IMR-90 (cell line): Measurements from ENCODE around the gene IL11RA. TPM values are rescaled to one million over a fixed set of nuclear protein-coding genes. Genes with fewer than 3 reads are reported as not detected.

Source experiments
- ATAC-seq: fragments of 200-7000 bp; cut with Tn5 transposase; 2 replicates; pipeline ENCODE4 v1.9.1; 2020; ENCODE audit warnings: low read depth, mild to moderate bottlenecking, moderate library complexity
- Bru-seq: library from RNA; stranded (reverse); fragments of 400-500 nt; gene quantifications from one replicate; lab custom pipeline; 2021; lab: Mats Ljungman, UMichigan
- BruChase-seq, 2 experiments: library from RNA; stranded (reverse); fragments of 400-500 nt; gene quantifications; one replicate each; lab custom pipeline; 2021; lab: Mats Ljungman, UMichigan
- BruUV-seq: library from RNA; stranded (reverse); fragments of 400-500 nt; replicated peaks from 2 replicates; lab custom pipeline; 2021; lab: Mats Ljungman, UMichigan
- CTCF ChIA-PET: fragments of 300-600 bp; formaldehyde crosslinking; extraction: SDS; loops from one replicate; lab custom pipeline; 2021; ENCODE audit warnings: antibody characterized with exemption; lab: Yijun Ruan, JAX
- POLR2A ChIA-PET: fragments of 300-600 bp; sonication (Branson Sonifier 250); formaldehyde crosslinking; loops from one replicate; lab custom pipeline; 2022; ENCODE audit warnings: antibody characterized with exemption; ENCODE audit not compliant: unreplicated experiment; lab: Charles Lee
- DNase-seq: peaks from one replicate; pipeline ENCODE4 v3.0.0; 2013
- H2AFZ ChIP-seq: replicated peaks from 2 replicates; pipeline ENCODE3; 2013; ENCODE audit warnings: low read length, mild to moderate bottlenecking; ENCODE audit not compliant: poor library complexity
- H2AK5ac ChIP-seq: 2 replicates; pipeline ENCODE4 v1.6.1; 2013; ENCODE audit warnings: low read depth, low read length, inconsistent platforms
- H2AK9ac ChIP-seq: replicated peaks from 2 replicates; pipeline ENCODE3; 2013; ENCODE audit warnings: mild to moderate bottlenecking, low read depth, low read length, moderate library complexity; ENCODE audit not compliant: poor library complexity
- H2BK120ac ChIP-seq: 2 replicates; pipeline ENCODE4 v1.6.1; 2013; ENCODE audit warnings: low read depth, low read length, inconsistent platforms
- H2BK15ac ChIP-seq: 3 replicates; pipeline ENCODE4 v1.6.1; 2013; ENCODE audit warnings: low read depth, low read length, inconsistent platforms
- H2BK20ac ChIP-seq: 2 replicates; pipeline ENCODE4 v1.6.1; 2013; ENCODE audit warnings: low read depth, mild to moderate bottlenecking, inconsistent platforms, low read length, moderate library complexity
- H2BK5ac ChIP-seq: 2 replicates; pipeline ENCODE4 v1.6.1; 2013; ENCODE audit warnings: mild to moderate bottlenecking, low read depth, low read length, inconsistent platforms; ENCODE audit not compliant: poor library complexity, severe bottlenecking
- H3K14ac ChIP-seq: replicated peaks from 2 replicates; pipeline ENCODE4 v1.6.1; 2013; ENCODE audit warnings: low read depth, low read length, inconsistent platforms
- H3K18ac ChIP-seq: 2 replicates; pipeline ENCODE4 v1.6.1; 2013; ENCODE audit warnings: low read depth, low read length, control low read depth
- H3K23ac ChIP-seq: 2 replicates; pipeline ENCODE4 v1.6.1; 2013; ENCODE audit warnings: low read depth, low read length, inconsistent platforms
- H3K27ac ChIP-seq: 2 replicates; pipeline ENCODE4 v1.5.1; 2013; ENCODE audit warnings: mild to moderate bottlenecking, control low read depth, low read length; ENCODE audit not compliant: insufficient read depth
- H3K27me3 ChIP-seq: 2 replicates; pipeline ENCODE4 v1.6.1; 2013; ENCODE audit warnings: low read length; ENCODE audit not compliant: control insufficient read depth, insufficient read depth
- H3K36me3 ChIP-seq: 2 replicates; pipeline ENCODE4 v1.6.1; 2013; ENCODE audit warnings: low read length, mixed read lengths; ENCODE audit not compliant: control insufficient read depth, insufficient read depth
- H3K4ac ChIP-seq: 2 replicates; pipeline ENCODE4 v1.6.1; 2013; ENCODE audit warnings: low read depth, low read length, inconsistent platforms
- H3K4me1 ChIP-seq: 2 replicates; pipeline ENCODE4 v1.6.1; 2013; ENCODE audit warnings: low read length, mixed read lengths; ENCODE audit not compliant: control insufficient read depth, insufficient read depth
- H3K4me2 ChIP-seq: 2 replicates; pipeline ENCODE4 v1.6.1; 2013; ENCODE audit warnings: low read depth, mild to moderate bottlenecking, control low read depth, low read length, moderate library complexity
- H3K4me3 ChIP-seq: 2 replicates; pipeline ENCODE4 v1.5.1; 2013; ENCODE audit warnings: low read depth, mild to moderate bottlenecking, control low read depth, low read length, moderate library complexity; ENCODE audit not compliant: insufficient read depth
- H3K56ac ChIP-seq: 2 replicates; pipeline ENCODE4 v1.6.1; 2013; ENCODE audit warnings: low read length, inconsistent platforms; ENCODE audit not compliant: insufficient read depth; ENCODE audit errors: extremely low read depth
- H3K79me1 ChIP-seq, 2 experiments: 2 replicates each; pipeline ENCODE4 v1.6.1; 2013; ENCODE audit warnings: low read length in 2 of 2, inconsistent platforms in 1 of 2, low read depth in 1 of 2
- H3K9ac ChIP-seq: 2 replicates; pipeline ENCODE4 v1.6.1; 2013; ENCODE audit warnings: low read depth, low read length, control low read depth
- H3K9me1 ChIP-seq: 2 replicates; pipeline ENCODE4 v1.6.1; 2013; ENCODE audit warnings: low read length, inconsistent platforms; ENCODE audit not compliant: insufficient read depth
- H3K9me3 ChIP-seq: 2 replicates; pipeline ENCODE4 v1.6.1; 2013; ENCODE audit warnings: low read length; ENCODE audit not compliant: control insufficient read depth, insufficient read depth
- H4K20me1 ChIP-seq: 2 replicates; pipeline ENCODE4 v1.6.1; 2013; ENCODE audit warnings: low read length, inconsistent platforms; ENCODE audit not compliant: insufficient read depth
- H4K5ac ChIP-seq: 2 replicates; pipeline ENCODE4 v1.6.1; 2013; ENCODE audit warnings: mild to moderate bottlenecking, low read depth, low read length, control low read depth
- H4K8ac ChIP-seq, 2 experiments: 2 replicates each; pipeline ENCODE4 v1.6.1; 2013; ENCODE audit warnings: low read depth in 2 of 2, low read length in 2 of 2, control low read depth in 1 of 2, inconsistent platforms in 1 of 2
- H4K91ac ChIP-seq: 2 replicates; pipeline ENCODE4 v1.6.1; 2013; ENCODE audit warnings: low read depth, low read length, inconsistent platforms; ENCODE audit not compliant: insufficient read depth
- BHLHE40 ChIP-seq: fragments of 150-350 bp; IDR thresholded peaks from 2 replicates; pipeline ENCODE4 v1.6.1; 2016; ENCODE audit warnings: mild to moderate bottlenecking, low read depth, low read length
- CHD1 ChIP-seq: IDR thresholded peaks from 2 replicates; pipeline ENCODE4 v1.6.1; 2012; ENCODE audit warnings: low read depth, low read length, improper control_type of control experiment
- ELK1 ChIP-seq: fragments of 150-350 bp; IDR thresholded peaks from 2 replicates; pipeline ENCODE4 v1.6.1; 2016; ENCODE audit warnings: low read depth, mild to moderate bottlenecking, low read length, moderate library complexity, borderline replicate concordance
- MAZ ChIP-seq: IDR thresholded peaks from 2 replicates; pipeline ENCODE4 v1.6.1; 2012; ENCODE audit warnings: low read depth, mild to moderate bottlenecking, low read length, improper control_type of control experiment, moderate library complexity, borderline replicate concordance
- RAD21 ChIP-seq: IDR thresholded peaks from 2 replicates; pipeline ENCODE4 v1.6.1; 2012; ENCODE audit warnings: low read length, improper control_type of control experiment
- RFX5 ChIP-seq: IDR thresholded peaks from 2 replicates; pipeline ENCODE4 v1.8.0; 2012; ENCODE audit warnings: low read depth, mild to moderate bottlenecking, low read length, moderate library complexity
- WGBS, 2 experiments: methylation state at CpG; one replicate each; pipeline versions ENCODE4 v1.1.5 to v1.1.7; 2013; ENCODE audit warnings: missing lambda C conversion rate in 2 of 2; ENCODE audit not compliant: insufficient read length in 1 of 2; ENCODE audit errors: extremely low coverage in 2 of 2; 5-methylcytosine and 5-hydroxymethylcytosine counted together
- dilution Hi-C: fragments of 300-500 bp; cut with HindIII; formaldehyde crosslinking; loops from one replicate; pipeline ENCODE4 v1.14.3; 2018; ENCODE audit warnings: low sequenced_read_pairs; ENCODE audit not compliant: unreplicated experiment
- in situ Hi-C: fragments of 300-500 bp; cut with MboI; formaldehyde crosslinking; loops from 3 replicates; pipeline ENCODE4 v1.14.3; 2019; ENCODE audit warnings: low sequenced_read_pairs, inconsistent platforms, mixed read lengths
- intact Hi-C: fragments of 100-400 bp; cut with micrococcal nuclease; formaldehyde crosslinking; loops from 2 replicates; pipeline ENCODE4 v1.10.0; 2022
- long read RNA-seq: library from polyadenylated mRNA; unstranded; transcript quantifications from one replicate; pipeline ENCODE4 v2.0.0, GENCODE V29; 2021; ENCODE audit not compliant: unreplicated experiment
- polyA plus RNA-seq, 3 experiments: library from polyadenylated mRNA; depleted of rRNA; stranded (reverse); fragments of >200 nt; gene quantifications; 2 replicates each; pipeline ENCODE4 v1.2.3, GENCODE V29; 2012; ENCODE audit warnings: low replicate concordance in 1 of 3
- total RNA-seq: library from RNA; depleted of rRNA; stranded (reverse); fragments of >200 nt; gene quantifications from 2 replicates; pipeline ENCODE4 v1.2.3, GENCODE V29; 2012; rRNA removed

Gene IL11RA
- 6.9 and 8.2 TPM in 2 replicates for total RNA-seq
- 15.9 and 19.2 TPM in 2 replicates for polyA plus RNA-seq (2012; rRNA removed)
- 15.4 and 16.4 TPM in 2 replicates for polyA plus RNA-seq (2012; cell fraction: cytosol; rRNA removed)
- polyA plus RNA-seq (2012; cell fraction: nucleus; rRNA removed; ENCODE audit: low replicate concordance), result 81.4 and 161 TPM in 2 replicates
- Bru-seq, nascent RNA, result percentile 53 among the genes with signal in this experiment
- BruChase-seq, experiment 1, labeled RNA remaining after a 6-hour chase, result percentile 73 among the genes with signal in this experiment
- BruChase-seq, experiment 2, labeled RNA remaining after a 2-hour chase, result percentile 70 among the genes with signal in this experiment
- long read RNA-seq, transcript IL11RA-202 (13 exons, 1,700 nt), result major isoform, 14 of 29 reads
- long read RNA-seq, partial matches to known transcripts, result 8 of 29 reads
- long read RNA-seq, other reads (novel, unspliced or antisense), result 7 of 29 reads

GRCh38 chr9:34651876-34652601, at the start of gene IL11RA:
Gene IL11RA (plus strand): TSS chr9:34652185. CDS start chr9:34655218, 3,033 bp downstream.
- Histone ChIP-seq H4K20me1 (no peaks in the 10 kb centered on the region), H3K79me1 (peaks cover 15 to 48% of the 10 kb centered on the region in 2 experiments), H3K14ac (peak within 1 kb of the TSS; percentile 91), H3K9me1 (peaks cover 35% of the 10 kb centered on the region), H3K9me3 (no peaks in the 10 kb centered on the region), H2AK5ac (peak within 1 kb of the TSS; percentile 97), H2AK9ac (peak within 1 kb of the TSS; percentile 81), H2BK20ac (no peak within 1 kb of the TSS; the same call in 1 of the 2 replicates), H2BK120ac (peak within 1 kb of the TSS; percentile 73; the same call in 1 of the 2 replicates), H3K9ac (peak within 1 kb of the TSS; percentile 99), H3K4me1 (peaks cover 42% of the 10 kb centered on the region), H4K5ac (peak within 1 kb of the TSS; percentile 99), H3K4ac (peak within 1 kb of the TSS; percentile 90), H2AFZ (peak within 1 kb of the TSS; percentile 88), H3K4me2 (peak within 1 kb of the TSS; percentile 99), H4K8ac (peak within 1 kb of the TSS; percentile 81 to 94), H3K18ac (peak within 1 kb of the TSS; percentile 85), H4K91ac (peak within 1 kb of the TSS; percentile 84), H3K56ac (peak within 1 kb of the TSS; percentile 89), H3K27me3 (no peaks in the 10 kb centered on the region), H3K4me3 (peak within 1 kb of the TSS; percentile 75), H3K36me3 (peaks cover 16% of the 10 kb centered on the region), H3K23ac (peak within 1 kb of the TSS; percentile 89), H2BK15ac (peak within 1 kb of the TSS; percentile 12; the same call in 1 of the 3 replicates), H3K27ac (peak within 1 kb of the TSS; percentile 88), H2BK5ac (peak within 1 kb of the TSS; percentile 80)
- no TSS peak for BruUV-seq
- peak; percentile 84 for DNase-seq
- intact Hi-C loops, result no loop called here
- ChIA-PET POLR2A (no interaction called here), CTCF (interaction anchor here (1.9 kb wide), 1 partner anchor 13 kb away, joined by 6 read pairs; no protein-coding TSS in a partner anchor)
- 2% methylated on average over 15 of the region's 24 CpGs; no CpG with 5 or more reads in 1 of the 2 experiments for WGBS, 2 experiments
- dilution Hi-C loops, result no loop called here
- in situ Hi-C loops, result no loop called here
- TF ChIP-seq ELK1 (no peak), CHD1 (no peak), MAZ (peak; percentile 84; the same call in 1 of the 2 replicates), BHLHE40 (no peak), RFX5 (no peak), RAD21 (no peak)
- peak; percentile 86 for ATAC-seq
